GM10266 (cell line): ENCODE data around the gene DDA1.
"Not testable (repeated sequence)": the region's sequence is repeated elsewhere in the genome, so short reads cannot be mapped to it uniquely, and the experiment has no call there.

ENCODE experiments used
- DNase-seq: peaks from one replicate; pipeline ENCODE4 v3.0.0; 2012; ENCODE audit errors: extremely low spot score
- TF ChIP-seq, protein P1 (sequence below): IDR thresholded peaks from 2 replicates; pipeline ENCODE4 v1.5.1; 2012; ENCODE audit warnings: mild to moderate bottlenecking, low read depth; ENCODE audit not compliant: control insufficient read depth, insufficient read depth; ENCODE audit errors: missing control alignments

The DDA1 gene

DNA sequence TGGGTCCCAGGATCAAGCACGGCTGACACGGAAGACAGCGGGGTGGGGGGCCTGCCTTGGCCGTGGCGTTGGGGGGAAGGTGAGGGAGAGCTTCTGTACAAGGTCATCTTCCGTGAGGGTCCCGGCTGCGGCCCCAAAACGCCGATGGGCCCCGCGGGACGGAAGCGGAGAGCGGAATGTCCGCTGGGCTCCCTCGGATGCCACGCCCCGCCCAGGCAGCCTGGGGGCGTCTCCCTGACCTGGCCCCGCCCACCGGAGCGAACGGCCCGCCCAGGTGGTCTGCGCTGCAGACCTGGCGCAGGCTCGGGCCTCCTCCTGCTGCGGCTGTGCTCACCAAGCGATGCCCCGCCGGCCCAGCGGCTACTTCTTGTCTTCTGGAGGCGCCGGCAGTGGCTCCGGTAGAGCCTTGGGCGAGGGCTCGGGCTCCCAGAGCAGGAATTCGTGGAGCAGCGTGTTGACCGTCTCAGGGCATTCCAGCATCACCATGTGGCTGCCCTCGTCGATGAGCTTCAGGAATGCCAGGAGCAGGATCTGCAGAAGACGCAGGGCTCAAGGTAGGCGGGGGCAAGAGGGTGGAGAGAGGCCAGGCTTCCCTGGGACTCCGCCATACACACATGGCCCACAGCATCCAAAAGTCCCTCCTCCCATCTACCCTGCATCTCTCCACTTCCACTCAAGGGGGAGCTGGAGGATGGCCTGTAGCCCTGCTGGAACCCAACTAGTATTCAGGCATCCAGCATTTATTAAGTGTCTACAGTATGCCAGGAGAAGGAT lies 16.9 kb upstream of the DDA1 start:
- DNase-seq, result peak; percentile 97
- TF ChIP-seq, protein P1, sequence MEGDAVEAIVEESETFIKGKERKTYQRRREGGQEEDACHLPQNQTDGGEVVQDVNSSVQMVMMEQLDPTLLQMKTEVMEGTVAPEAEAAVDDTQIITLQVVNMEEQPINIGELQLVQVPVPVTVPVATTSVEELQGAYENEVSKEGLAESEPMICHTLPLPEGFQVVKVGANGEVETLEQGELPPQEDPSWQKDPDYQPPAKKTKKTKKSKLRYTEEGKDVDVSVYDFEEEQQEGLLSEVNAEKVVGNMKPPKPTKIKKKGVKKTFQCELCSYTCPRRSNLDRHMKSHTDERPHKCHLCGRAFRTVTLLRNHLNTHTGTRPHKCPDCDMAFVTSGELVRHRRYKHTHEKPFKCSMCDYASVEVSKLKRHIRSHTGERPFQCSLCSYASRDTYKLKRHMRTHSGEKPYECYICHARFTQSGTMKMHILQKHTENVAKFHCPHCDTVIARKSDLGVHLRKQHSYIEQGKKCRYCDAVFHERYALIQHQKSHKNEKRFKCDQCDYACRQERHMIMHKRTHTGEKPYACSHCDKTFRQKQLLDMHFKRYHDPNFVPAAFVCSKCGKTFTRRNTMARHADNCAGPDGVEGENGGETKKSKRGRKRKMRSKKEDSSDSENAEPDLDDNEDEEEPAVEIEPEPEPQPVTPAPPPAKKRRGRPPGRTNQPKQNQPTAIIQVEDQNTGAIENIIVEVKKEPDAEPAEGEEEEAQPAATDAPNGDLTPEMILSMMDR, result peak; percentile 88

DNA sequence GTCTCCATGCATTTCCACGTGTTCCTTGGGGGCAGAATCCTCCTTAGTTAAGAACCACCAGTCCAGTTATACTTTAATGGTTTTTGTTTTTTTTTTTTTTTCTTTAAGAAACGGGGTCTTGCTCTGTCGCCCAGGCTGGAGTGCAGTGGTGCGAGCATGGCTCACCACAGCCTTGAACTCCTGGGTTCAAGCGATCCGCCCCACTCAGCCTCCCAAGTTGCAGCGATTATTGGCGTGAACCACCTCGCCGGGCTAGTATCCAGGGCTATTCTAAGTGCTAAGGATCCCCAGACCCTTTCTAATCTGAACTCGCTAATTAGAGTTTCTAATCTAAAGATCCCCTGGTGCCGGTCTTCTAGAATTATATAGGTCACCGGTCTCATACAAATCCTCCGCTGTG lies 15.8 kb upstream of the DDA1 start:
- TF ChIP-seq, protein P1, result no peak

DNA sequence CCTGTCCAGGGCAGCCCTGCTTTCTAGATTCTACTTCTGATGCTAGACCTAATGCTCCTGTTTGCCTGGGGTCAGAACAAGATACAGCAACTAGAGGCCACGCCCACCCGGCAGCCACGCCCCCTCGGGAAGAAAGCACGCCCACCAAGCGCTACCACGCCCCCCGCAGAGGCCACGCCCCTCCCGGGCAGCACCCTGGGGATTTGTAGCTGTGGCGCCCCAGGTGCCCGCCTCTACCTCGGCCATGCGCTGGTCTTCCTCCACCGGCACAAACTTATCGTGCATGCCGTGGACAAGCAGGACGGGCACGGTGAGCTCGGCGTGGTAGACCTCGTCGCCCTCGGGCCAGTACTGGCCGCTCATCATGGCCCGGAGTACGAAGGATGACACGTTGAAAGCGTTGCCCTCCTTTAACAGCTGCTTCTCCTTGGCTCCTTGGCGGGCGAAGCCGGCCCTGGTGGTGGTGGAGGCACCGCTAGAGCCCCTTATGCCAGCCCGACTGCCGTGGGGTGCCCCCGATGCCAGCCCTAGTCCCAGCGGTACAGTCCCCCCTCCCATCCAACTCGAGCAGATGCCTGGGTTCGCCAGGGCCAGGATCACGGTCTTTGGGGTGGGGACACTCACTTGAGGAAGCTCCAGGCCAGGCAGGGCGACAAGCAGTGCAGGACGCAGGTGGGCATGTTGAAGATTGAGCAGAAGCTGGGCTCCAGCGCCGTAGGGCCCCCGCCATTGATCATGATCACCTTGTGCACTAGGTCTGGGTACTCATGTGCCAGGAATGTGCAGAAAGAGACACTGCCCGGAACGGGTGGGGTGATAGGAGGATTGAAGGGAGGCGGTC lies 15.1 kb upstream of the DDA1 start:
- TF ChIP-seq, protein P1, result no peak
- DNase-seq, result peak; percentile 74

More for the DNA sequence above, 15.8 kb upstream of the DDA1 start:
- no peak for DNase-seq

DNA sequence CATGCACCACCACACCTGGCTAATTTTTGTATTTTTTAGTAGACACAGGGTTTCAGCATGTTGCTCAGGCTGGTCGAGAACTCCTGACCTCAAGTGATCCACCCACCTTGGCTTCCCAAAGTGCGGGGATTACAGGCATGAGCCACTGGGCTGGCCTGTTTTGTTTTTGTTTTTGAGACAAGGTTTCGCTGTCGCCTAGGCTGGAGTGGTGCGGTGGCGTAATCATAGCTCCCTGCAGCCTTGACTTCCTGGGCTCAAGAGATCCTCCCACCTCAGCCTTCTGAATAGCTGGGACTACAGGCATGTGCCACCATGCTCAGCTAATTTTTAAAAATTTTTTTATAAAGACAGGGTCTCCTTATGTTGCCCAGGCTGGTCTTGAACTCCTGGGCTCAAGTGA lies 13.8 kb upstream of the DDA1 start:
- not testable (repeated sequence) for DNase-seq

DNA sequence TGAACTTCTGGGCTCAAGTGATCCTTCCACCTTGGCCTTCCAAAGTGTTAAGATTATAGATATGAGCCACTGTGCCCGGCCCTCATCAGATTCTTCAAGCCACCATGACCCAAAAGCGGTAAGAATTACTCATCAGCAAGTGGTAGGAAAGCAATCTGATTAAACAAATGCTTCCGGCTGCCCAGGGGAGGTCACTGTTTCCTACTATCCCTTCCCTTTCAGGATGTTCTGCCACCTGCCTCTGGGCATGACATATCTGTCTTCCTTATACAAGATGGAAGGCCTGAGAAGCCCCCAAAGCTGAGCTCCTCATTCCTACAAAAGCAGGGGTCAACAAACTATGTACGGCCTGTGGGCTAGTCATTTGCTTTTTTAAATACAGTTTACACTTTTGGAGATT lies 13.1 kb upstream of the DDA1 start:
- TF ChIP-seq, protein P1, result no peak
- no peak for DNase-seq

DNA sequence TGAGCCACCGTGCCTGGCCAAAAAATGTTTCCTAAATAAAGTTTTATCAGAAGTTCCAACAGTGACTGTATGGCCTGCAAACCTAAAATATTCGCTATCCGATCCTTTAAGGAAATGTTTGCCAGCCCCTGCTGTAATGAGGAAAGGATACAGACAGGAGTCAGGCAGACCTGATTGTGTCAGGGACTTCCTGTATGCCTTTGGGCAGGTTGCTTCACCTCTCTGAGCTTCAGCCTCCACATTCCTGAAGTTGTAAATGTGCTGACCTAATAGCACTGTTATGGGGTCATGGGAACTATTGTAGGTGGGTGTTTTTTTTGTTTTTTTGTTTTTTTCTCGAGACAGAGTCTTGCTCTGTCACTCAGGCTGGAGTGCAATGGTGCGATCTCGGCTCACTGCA lies 12.4 kb upstream of the DDA1 start:
- TF ChIP-seq, protein P1, result no peak
- DNase-seq, result no peak

DNA sequence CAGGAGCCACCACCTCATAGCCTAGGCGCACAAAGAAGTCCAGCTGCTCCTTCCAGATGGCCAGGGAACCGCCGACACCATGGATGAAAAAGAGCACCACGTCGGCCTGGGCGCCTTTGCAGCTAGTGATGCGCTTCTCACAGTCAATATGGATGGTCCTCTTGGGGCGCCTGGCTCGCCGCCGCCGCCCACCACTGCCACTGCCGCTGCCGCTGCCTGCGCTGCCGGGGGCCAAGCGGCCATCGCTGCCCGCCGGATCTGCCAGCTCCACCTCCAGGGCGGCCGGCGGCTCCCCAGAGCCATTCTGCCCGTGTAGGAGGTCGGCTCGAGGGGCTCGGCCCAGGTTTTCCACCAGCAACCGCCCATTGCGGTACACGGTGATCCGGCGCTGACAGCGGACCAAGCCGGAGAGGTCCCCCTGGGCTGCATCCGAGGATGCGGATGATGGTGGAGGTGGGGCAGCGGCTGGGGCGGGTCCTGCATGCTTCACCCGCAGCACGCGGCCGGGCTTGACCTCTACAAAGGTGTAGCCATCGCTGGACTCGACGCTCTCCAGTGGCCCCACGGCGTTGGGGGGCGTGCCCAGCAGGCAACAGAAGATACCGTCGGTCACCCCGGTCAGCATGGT lies 8.3 kb upstream of the DDA1 start:
- DNase-seq, result no peak
- TF ChIP-seq, protein P1, result no peak
